NCI-H1694 (cell line): ENCODE measurements around the gene GOLGA8R.
"Not testable (repeated sequence)": the region's sequence is repeated elsewhere in the genome, so short reads cannot be mapped to it uniquely, and the experiment has no call there.

Experiments
- DNase-seq: peaks from one replicate; lab custom pipeline; 2025; lab: John Stamatoyannopoulos, UW

The GOLGA8R gene

GRCh38 chr15:30414160-30414559, at the start of gene GOLGA8R:
GOLGA8R (minus strand) TSS chr15:30414260; CDS start chr15:30414162, 98 bp downstream.
- DNase-seq, result not testable (repeated sequence)

DNA sequence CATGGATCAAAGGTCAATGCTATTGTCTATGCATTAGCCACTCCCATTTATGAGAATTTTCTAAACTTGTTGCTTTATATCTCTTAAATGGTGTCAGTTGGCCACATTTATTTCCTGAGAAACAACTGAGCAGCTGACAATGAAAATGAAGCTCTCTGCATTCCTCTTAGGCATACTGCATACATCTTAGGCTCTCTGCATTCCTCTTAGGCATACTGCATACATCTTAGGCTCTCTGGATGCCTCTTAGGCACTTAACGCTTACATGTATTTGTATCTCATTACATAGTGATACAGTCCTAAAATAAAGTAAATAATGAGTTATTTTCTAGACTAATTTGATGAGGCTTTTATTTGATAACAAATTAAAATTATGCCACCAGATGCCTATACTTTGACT, 49.8 kb upstream of the GOLGA8R start:
- not testable (repeated sequence) for DNase-seq

GRCh38 chr15:30462176-30462575, 48.1 kb upstream of the GOLGA8R start:
- not testable (repeated sequence) for DNase-seq

- not testable (repeated sequence) for DNase-seq
Measured at GRCh38 chr15:30452702-30453101, 38.6 kb upstream of the GOLGA8R start.

DNA sequence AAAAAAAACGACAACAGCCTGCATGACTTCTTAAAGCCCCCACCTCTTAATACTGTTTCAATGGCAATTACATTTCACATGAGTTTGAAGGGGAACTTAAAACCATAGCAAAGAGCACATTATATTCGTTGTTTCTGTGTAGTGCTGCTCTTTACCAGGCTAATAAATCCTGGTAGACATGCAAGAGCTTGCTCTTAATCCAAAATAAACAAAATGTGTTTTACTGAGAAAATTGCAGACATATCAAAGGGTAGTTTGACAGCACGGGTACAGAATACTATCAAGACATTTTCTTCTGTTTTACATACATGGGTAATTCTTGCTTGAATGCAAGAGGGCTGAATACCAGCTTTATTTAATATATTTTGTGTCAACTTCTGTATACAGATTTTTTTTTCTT, 24.3 kb upstream of the GOLGA8R start:
- DNase-seq, result not testable (repeated sequence)

DNA sequence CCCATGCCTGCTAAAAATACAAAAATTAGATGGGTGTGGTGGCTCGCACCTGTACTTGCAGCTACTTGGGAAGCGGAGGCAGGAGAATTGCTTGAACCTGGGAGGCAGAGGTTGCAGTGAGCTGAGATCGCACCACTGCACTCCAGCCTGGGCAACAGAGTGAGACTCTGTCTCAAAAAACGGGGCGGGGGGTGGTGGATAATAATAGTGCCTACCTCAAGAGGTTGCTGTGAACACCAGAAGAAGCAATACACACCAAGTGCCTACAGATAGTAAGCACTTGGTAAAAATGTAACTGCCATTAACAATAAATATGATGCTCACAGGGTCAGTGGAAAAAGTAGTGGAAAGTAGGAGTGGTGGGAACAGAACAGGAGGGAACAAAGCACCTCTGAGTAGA, 21.8 kb upstream of the GOLGA8R start:
- not testable (repeated sequence) for DNase-seq

- DNase-seq, result not testable (repeated sequence)
Measured at GRCh38 chr15:30420723-30421122, 6.7 kb upstream of the GOLGA8R start.

DNA sequence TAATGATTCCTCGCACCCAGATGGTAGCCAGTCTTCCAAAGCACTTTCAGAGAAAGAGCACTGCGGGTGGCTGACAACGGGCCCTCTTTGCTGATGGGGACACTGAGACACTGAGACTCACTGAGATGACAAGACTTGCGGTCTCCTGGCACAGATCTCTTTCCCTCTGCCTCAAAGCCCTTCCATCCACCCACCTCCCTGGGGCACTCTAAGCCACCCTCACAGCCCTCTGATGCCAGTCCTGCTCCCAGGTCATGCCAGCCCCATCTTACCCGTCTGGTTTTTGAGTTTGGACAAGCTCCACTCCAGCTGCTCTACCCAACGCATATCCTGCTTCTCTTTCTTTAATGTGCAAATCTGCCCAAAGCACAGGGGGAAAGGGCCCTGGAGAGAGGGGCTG, 6.4 kb downstream of the GOLGA8R start:
- not testable (repeated sequence) for DNase-seq

GRCh38 chr15:30398988-30399387, 15.1 kb downstream of the GOLGA8R start:
- DNase-seq, result not testable (repeated sequence)

GRCh38 chr15:30393664-30393991, 20.4 kb downstream of the GOLGA8R start:
- DNase-seq, result not testable (repeated sequence)

GRCh38 chr15:30392766-30393663, 21.0 kb downstream of the GOLGA8R start, which contains the start of gene CHRFAM7A:
CHRFAM7A (minus strand) TSS chr15:30393540; CDS start chr15:30383351, 10,189 bp downstream.
- not testable (repeated sequence) for DNase-seq

GRCh38 chr15:30386318-30386887, 27.7 kb downstream of the GOLGA8R start:
- not testable (repeated sequence) for DNase-seq

- DNase-seq, result not testable (repeated sequence)
Measured at GRCh38 chr15:30377082-30377413, 37.0 kb downstream of the GOLGA8R start.

- not testable (repeated sequence) for DNase-seq
Measured at GRCh38 chr15:30376375-30377081, 37.5 kb downstream of the GOLGA8R start.

DNA sequence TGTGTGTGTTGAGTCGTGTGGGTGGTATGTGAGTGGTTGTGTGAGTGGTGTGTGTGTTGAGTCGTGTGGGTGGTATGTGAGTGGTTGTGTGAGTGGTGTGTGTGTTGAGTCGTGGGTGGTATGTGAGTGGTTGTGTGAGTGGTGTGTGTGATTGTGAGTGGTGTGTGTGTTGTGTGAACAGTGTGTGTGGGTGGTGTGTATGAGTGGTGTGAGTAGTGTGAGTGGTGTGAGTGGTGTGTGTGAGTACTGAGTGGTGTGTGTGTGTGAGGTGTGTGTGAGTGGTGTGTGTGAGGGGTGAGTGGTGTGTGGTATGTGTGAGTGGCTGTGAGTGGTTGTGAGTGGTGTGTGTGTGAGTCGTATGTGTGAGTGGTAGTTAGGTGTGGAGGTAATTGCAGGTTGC, 38.2 kb downstream of the GOLGA8R start:
- DNase-seq, result not testable (repeated sequence)

DNA sequence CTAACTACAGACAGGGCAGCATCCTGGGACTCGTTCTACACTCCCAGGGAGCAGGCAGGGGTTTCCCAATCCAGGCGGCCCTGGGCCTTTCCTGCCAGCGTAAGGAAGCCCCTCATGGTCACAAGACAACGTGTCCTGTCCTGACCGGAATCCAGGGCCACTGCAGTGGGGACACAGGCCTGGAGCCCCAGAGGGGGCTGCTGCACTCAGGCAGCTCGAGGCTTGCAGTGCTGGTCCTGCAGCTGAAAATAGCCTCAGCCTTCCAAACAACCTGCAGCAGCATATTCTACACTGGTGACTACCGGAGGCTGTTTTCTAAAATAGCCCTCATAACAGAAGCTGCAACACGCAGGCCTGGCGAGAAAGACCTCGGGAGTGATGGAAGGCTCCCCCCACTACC, 39.2 kb downstream of the GOLGA8R start:
- not testable (repeated sequence) for DNase-seq

DNA sequence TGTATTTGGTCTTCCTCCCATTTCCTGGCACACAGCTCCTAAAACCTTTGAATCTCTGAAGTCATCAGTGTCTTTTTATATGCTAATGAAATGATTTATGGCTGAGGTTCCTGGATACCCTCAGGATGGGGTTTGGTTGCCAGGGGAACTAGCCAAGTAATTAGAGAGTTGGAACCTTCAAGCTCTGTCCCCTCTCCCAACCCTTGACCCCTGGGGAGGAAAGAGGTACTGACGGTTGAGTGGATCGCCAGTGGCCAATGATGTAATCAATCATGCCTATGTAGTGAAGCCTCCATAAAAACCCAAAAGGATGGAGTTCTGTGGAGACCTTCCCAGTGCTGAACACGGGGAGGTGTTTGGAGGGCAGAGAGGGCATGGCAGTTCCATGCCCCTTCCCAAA, 45.8 kb downstream of the GOLGA8R start:
- DNase-seq, result not testable (repeated sequence)

DNA sequence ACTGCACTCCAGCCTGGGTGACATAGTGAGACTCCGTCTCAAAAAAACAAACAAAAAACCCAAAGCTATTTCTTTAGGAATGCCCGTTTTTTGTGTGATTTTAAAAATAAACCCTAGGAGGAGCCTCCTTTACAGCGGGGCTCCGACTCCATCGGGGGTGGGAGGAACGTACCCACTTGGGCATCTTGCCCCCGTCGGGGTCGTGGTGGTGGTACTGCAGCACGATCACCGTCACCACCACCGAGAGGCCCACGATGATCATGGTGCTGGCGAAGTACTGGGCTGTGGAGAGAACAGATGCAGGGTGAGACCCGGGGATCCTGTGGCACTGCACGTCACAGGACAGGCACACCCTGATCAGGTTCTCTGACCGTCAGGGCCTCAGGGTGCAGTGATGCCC, 46.8 kb downstream of the GOLGA8R start:
- not testable (repeated sequence) for DNase-seq

- DNase-seq, result not testable (repeated sequence)
Measured at GRCh38 chr15:30361404-30361803, 52.7 kb downstream of the GOLGA8R start.

GRCh38 chr15:30360990-30361389, 53.1 kb downstream of the GOLGA8R start:
- DNase-seq, result not testable (repeated sequence)

- DNase-seq, result not testable (repeated sequence)
Measured at GRCh38 chr15:30355043-30355442, 59.0 kb downstream of the GOLGA8R start.
